H9 (cell line): Measurements from ENCODE around the gene ANKS1B. TPM values are rescaled to one million over a fixed set of nuclear protein-coding genes. Genes with fewer than 3 reads are reported as not detected.

Experiments
- DNase-seq: peaks from one replicate; pipeline ENCODE4 v3.0.0-alpha.2; 2017
- H2AFZ ChIP-seq: one replicate; pipeline ENCODE4 v1.6.1; 2013; ENCODE audit warnings: mild to moderate bottlenecking, low read length, control low read depth, moderate library complexity
- H2AK5ac ChIP-seq: 2 replicates; pipeline ENCODE4 v1.6.1; 2013; ENCODE audit warnings: low read length, control low read depth, mixed read lengths; ENCODE audit not compliant: insufficient read length
- H2BK120ac ChIP-seq: one replicate; pipeline ENCODE4 v1.6.1; 2013; ENCODE audit warnings: low read depth, mild to moderate bottlenecking, low read length, control low read depth, inconsistent platforms; ENCODE audit not compliant: poor library complexity, severe bottlenecking
- H2BK12ac ChIP-seq: 2 replicates; pipeline ENCODE4 v1.6.1; 2013; ENCODE audit warnings: low read length, control low read depth, mixed read lengths, low read depth; ENCODE audit not compliant: insufficient read length
- H2BK15ac ChIP-seq: 2 replicates; pipeline ENCODE4 v1.6.1; 2013; ENCODE audit warnings: low read depth, low read length, control low read depth
- H2BK20ac ChIP-seq: one replicate; pipeline ENCODE4 v1.6.1; 2013; ENCODE audit warnings: low read depth, mild to moderate bottlenecking, low read length, control low read depth, inconsistent platforms; ENCODE audit not compliant: poor library complexity, severe bottlenecking
- H2BK5ac ChIP-seq: 2 replicates; pipeline ENCODE4 v1.6.1; 2013; ENCODE audit warnings: low read length, control low read depth, mixed read lengths; ENCODE audit not compliant: insufficient read length
- H3K14ac ChIP-seq: 2 replicates; pipeline ENCODE4 v1.6.1; 2013; ENCODE audit warnings: low read length, control low read depth; ENCODE audit not compliant: insufficient read depth
- H3K18ac ChIP-seq: 2 replicates; pipeline ENCODE4 v1.6.1; 2013; ENCODE audit warnings: low read depth, mild to moderate bottlenecking, mixed read lengths, low read length, control low read depth; ENCODE audit not compliant: insufficient read length
- H3K23ac ChIP-seq: 2 replicates; pipeline ENCODE4 v1.6.1; 2013; ENCODE audit warnings: low read length, control low read depth, mixed read lengths, low read depth; ENCODE audit not compliant: insufficient read length
- H3K23me2 ChIP-seq: 2 replicates; pipeline ENCODE4 v1.6.1; 2013; ENCODE audit warnings: low read depth, mild to moderate bottlenecking, mixed read lengths, low read length, control low read depth; ENCODE audit not compliant: insufficient read length, poor library complexity, severe bottlenecking
- H3K27ac ChIP-seq: 2 replicates; pipeline ENCODE4 v1.5.1; 2013; ENCODE audit warnings: low read length, control low read depth, mixed read lengths, low read depth; ENCODE audit not compliant: insufficient read length
- H3K27me3 ChIP-seq: 2 replicates; pipeline ENCODE4 v1.6.1; 2013; ENCODE audit warnings: low read length, control low read depth, inconsistent platforms; ENCODE audit not compliant: insufficient read depth
- H3K4ac ChIP-seq: 2 replicates; pipeline ENCODE4 v1.6.1; 2013; ENCODE audit warnings: low read depth, mild to moderate bottlenecking, control low read depth, inconsistent platforms, low read length, moderate library complexity
- H3K4me1 ChIP-seq: 2 replicates; pipeline ENCODE4 v1.6.1; 2013; ENCODE audit warnings: low read length, control low read depth, inconsistent platforms; ENCODE audit not compliant: insufficient read depth
- H3K4me2 ChIP-seq: 2 replicates; pipeline ENCODE4 v1.6.1; 2013; ENCODE audit warnings: low read length, control low read depth, mixed read lengths; ENCODE audit not compliant: insufficient read length, insufficient read depth
- H3K56ac ChIP-seq: 2 replicates; pipeline ENCODE4 v1.6.1; 2013; ENCODE audit warnings: low read depth, mild to moderate bottlenecking, mixed read lengths, low read length, control low read depth; ENCODE audit not compliant: insufficient read length
- H3K79me1 ChIP-seq: 2 replicates; pipeline ENCODE4 v1.6.1; 2013; ENCODE audit warnings: low read depth, mild to moderate bottlenecking, moderate library complexity, low read length, control low read depth, inconsistent platforms; ENCODE audit not compliant: insufficient read depth, poor library complexity, severe bottlenecking
- H3K79me2 ChIP-seq: 2 replicates; pipeline ENCODE4 v1.6.1; 2013; ENCODE audit warnings: low read length, control low read depth, inconsistent platforms; ENCODE audit not compliant: insufficient read depth
- H3K9ac ChIP-seq: 2 replicates; pipeline ENCODE4 v1.6.1; 2013; ENCODE audit warnings: low read length, control low read depth, mixed read lengths; ENCODE audit not compliant: insufficient read length; ENCODE audit errors: extremely low read depth
- H3K9me3 ChIP-seq: one replicate; pipeline ENCODE4 v1.6.1; 2013; ENCODE audit warnings: low read depth, low read length, inconsistent platforms; ENCODE audit not compliant: control insufficient read depth
- H3T11ph ChIP-seq: one replicate; pipeline ENCODE4 v1.6.1; 2013; ENCODE audit warnings: mild to moderate bottlenecking, low read length, control low read depth, inconsistent platforms
- H4K20me1 ChIP-seq: one replicate; pipeline ENCODE4 v1.6.1; 2013; ENCODE audit not compliant: control insufficient read depth, insufficient read length, insufficient read depth
- H4K5ac ChIP-seq: 2 replicates; pipeline ENCODE4 v1.6.1; 2013; ENCODE audit warnings: low read depth, mild to moderate bottlenecking, mixed read lengths, low read length, control low read depth; ENCODE audit not compliant: insufficient read length
- H4K8ac ChIP-seq: replicated peaks from 2 replicates; pipeline ENCODE4 v1.6.1; 2013; ENCODE audit warnings: low read length, control low read depth, mixed read lengths, low read depth; ENCODE audit not compliant: insufficient read length
- H4K91ac ChIP-seq: 2 replicates; pipeline ENCODE4 v1.6.1; 2013; ENCODE audit warnings: low read depth, mild to moderate bottlenecking, moderate library complexity, mixed read lengths, low read length, control low read depth; ENCODE audit not compliant: insufficient read length
- H3K27ac Mint-ChIP-seq, 3 experiments: 2 replicates in 2 of 3; 3 replicates in 1 of 3; pipeline ENCODE4 v1.8.0; 2020 to 2021; ENCODE audit warnings: mixed read lengths in 3 of 3, mild to moderate bottlenecking in 1 of 3, moderate library complexity in 1 of 3
- H3K27me3 Mint-ChIP-seq: 2 replicates; pipeline ENCODE4 v1.8.0; 2021; ENCODE audit warnings: low read depth, mild to moderate bottlenecking, moderate library complexity, mixed read lengths
- H3K36me3 Mint-ChIP-seq, 3 experiments: 2 replicates in 2 of 3; 3 replicates in 1 of 3; pipeline ENCODE4 v1.8.0; 2020 to 2021; ENCODE audit warnings: low read depth in 3 of 3, mixed read lengths in 3 of 3; ENCODE audit not compliant: insufficient read depth in 1 of 3
- H3K4me1 Mint-ChIP-seq, 2 experiments: 2 replicates each; pipeline ENCODE4 v1.8.0; 2020; ENCODE audit warnings: mixed read lengths in 2 of 2
- H3K4me3 Mint-ChIP-seq, 2 experiments: 2 replicates in 1 of 2; 3 replicates in 1 of 2; pipeline ENCODE4 v1.8.0; 2020 to 2021; ENCODE audit warnings: mild to moderate bottlenecking in 2 of 2, mixed read lengths in 2 of 2, moderate library complexity in 1 of 2
- H3K9me3 Mint-ChIP-seq, 2 experiments: 2 replicates in 1 of 2; 3 replicates in 1 of 2; pipeline ENCODE4 v1.8.0; 2020; ENCODE audit warnings: mild to moderate bottlenecking in 2 of 2, mixed read lengths in 2 of 2, moderate library complexity in 1 of 2
- CTCF ChIP-seq: fragments of 200-600 bp; sonication (generic); conservative IDR thresholded peaks from 3 replicates; pipeline ENCODE4 v1.8.0; 2021; ENCODE audit warnings: antibody characterized with exemption, mild to moderate bottlenecking
- WGBS: extraction: QIAGEN DNeasy Blood & Tissue Kit; methylation state at CpG from one replicate; pipeline ENCODE4 v1.1.7; 2013; ENCODE audit warnings: missing lambda C conversion rate, low lambda C conversion rate, mixed read lengths; ENCODE audit not compliant: insufficient read length; ENCODE audit errors: extremely low coverage; 5-methylcytosine and 5-hydroxymethylcytosine counted together
- total RNA-seq: library from RNA; stranded (reverse); gene quantifications from 2 replicates; pipeline ENCODE4 v1.2.1, GENCODE V29; 2021

ANKS1B gene
- total RNA-seq, 1 experiment from 2014 or later: 4.1 TPM

- Histone ChIP-seq H3K14ac (no peak overlapping the region), H3K27me3 (no peaks in the 10 kb centered on the region), H4K91ac (no peak overlapping the region), H2BK12ac (no peak overlapping the region), H4K20me1 (no peaks in the 10 kb centered on the region), H2AFZ (no peak overlapping the region), H3K4me1 (no peaks in the 10 kb centered on the region), H2BK15ac (no peak overlapping the region), H3K18ac (no peak overlapping the region), H3K9ac (no peak overlapping the region), H3K56ac (no peak overlapping the region), H3K9me3 (no peaks in the 10 kb centered on the region), H3K79me2 (no peaks in the 10 kb centered on the region), H3K23ac (no peak overlapping the region), H4K5ac (no peak overlapping the region), H3K4ac (no peak overlapping the region), H3K79me1 (no peaks in the 10 kb centered on the region), H3T11ph (no peak overlapping the region), H3K27ac (no peak overlapping the region), H4K8ac (no peak overlapping the region), H3K4me2 (no peak overlapping the region), H2BK5ac (no peak overlapping the region), H2AK5ac (no peak overlapping the region), H2BK20ac (no peak overlapping the region), H3K23me2 (no peaks in the 10 kb centered on the region), H2BK120ac (no peak overlapping the region)
- DNase-seq: no peak
- no peaks in the 10 kb centered on the region for H3K9me3 Mint-ChIP-seq
- H3K27ac Mint-ChIP-seq: peak overlapping the region in 1 of 3 experiments; percentile 68; a peak in 1 of 7 replicates
- H3K4me3 Mint-ChIP-seq: no peak overlapping the region
- TF ChIP-seq CTCF: no peak
- no CpG with 5 or more reads among the region's 14 CpGs for WGBS
- no peaks in the 10 kb centered on the region for H3K27me3 Mint-ChIP-seq
- peaks cover 0 to 4% of the 10 kb centered on the region in 2 experiments; a peak in 1 of 4 replicates for H3K4me1 Mint-ChIP-seq
- H3K36me3 Mint-ChIP-seq: no peaks in the 10 kb centered on the region
Observed at GRCh38 chr12:99648183-99648582, 336.6 kb downstream of the ANKS1B start.
